M059J (cell line): ENCODE measurements around the gene COL9A3. TPM values are rescaled to one million over a fixed set of nuclear protein-coding genes. Genes with fewer than 3 reads are reported as not detected.

Source experiments
- DNase-seq: peaks from one replicate; pipeline ENCODE4 v3.0.0-alpha.2; 2012; ENCODE audit warnings: low read depth
- total RNA-seq: library from RNA; depleted of rRNA; stranded (reverse); fragments of >200 nt; shearing (Covaris generic); gene quantifications from 2 replicates; pipeline ENCODE4 v1.2.3, GENCODE V29; 2014

The COL9A3 gene
- total RNA-seq, 1 experiment from 2014 or later = 0.17 TPM

DNA sequence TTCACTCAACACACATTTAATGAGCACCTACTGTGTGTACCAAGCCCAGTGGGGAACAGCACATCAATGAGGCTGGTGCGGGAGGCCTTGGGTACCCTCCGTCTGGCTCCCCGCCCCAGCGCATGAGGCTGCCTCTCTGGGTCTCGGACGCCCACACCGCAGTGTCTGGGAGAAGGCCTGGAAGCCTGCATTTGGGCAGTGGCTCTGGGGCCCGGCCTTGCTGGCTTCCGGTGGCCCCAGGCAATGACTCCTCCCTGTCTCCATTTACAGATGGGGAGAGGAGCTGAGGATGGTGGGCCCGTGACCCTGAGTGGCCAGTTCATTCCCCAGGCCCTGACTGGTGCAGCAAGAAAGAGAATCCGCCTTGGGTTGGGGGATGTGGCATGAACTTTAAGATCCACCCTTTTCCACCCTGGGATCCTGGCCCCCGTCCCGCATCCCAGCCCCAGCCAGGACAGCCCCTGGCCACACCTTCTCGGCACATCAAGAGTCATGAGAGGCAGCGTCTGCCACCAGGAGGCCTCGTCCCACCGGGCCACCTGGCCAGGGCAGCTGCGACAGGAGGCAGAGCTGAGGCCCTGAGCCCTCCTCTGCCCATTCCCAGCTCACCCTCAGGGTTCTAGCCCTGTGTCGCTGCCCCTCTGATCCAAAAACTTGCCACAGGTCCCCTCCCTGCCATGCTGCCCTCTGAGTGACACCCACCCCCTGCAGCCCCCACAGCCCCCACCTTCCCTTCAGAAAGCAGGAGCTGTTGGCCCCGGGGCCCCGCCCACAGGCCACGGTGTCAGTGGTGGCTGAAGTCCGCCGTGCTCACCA, 38.0 kb upstream of the COL9A3 start:
- no peak for DNase-seq

- DNase-seq = no peak
Observed at GRCh38 chr20:62779417-62779685, 37.5 kb upstream of the COL9A3 start.

DNA sequence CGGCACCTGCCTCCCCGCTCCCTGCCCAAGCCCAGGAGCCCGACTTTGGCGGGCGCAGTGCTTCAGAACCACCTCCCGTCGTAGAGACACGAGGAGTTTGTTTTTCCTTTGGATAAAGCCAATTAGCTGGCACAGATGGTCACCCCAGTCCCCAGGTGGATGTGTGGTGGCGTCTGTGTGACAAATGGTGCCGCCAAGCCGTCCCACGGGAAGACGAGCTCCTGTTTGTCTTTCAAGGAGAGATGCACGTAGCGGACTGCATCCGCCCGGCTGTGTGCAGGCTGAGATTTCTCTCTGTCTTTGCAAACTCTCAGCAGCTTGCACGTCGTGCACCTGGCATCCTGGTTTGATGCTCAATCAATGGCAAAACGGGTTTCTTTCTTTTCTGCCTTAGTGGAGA, 36.6 kb upstream of the COL9A3 start:
- no peak for DNase-seq

GRCh38 chr20:62780696-62781095, 36.2 kb upstream of the COL9A3 start:
- no peak for DNase-seq

DNA sequence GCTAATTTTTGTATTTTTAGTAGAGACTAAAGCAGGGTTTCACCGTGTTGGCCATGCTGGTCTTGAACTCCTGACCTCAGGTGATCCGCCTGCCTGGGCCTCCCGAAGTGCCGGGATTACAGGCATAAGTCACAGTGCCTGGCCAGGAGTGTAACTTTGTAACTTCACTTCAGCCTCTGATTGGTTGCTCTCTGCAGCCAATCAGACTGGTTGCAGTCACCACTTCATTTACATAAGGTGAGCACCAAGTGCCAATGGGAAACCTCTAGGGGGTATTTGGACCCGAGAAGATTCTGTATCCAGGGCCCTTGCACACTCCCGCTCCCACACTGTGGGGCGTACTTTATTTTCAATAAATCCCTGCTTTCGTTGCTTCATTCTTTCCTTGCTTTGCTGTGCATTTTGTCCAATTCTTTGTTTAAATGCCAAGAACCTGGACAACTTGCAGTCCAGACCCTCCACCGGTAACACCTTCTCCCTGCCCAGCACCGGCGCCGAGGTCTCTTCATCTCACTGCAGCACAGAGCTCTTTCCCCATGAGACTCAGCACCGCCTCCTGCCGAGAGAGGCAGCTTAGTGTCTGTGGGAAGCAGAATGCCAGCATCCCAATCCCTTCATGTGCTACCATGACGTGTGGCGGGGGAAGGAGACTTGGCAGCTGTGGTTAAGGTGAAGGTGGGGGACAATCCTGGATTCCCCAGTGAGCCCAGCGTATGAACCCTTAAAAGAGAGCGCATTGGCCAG, 34.5 kb upstream of the COL9A3 start:
- DNase-seq = no peak

DNA sequence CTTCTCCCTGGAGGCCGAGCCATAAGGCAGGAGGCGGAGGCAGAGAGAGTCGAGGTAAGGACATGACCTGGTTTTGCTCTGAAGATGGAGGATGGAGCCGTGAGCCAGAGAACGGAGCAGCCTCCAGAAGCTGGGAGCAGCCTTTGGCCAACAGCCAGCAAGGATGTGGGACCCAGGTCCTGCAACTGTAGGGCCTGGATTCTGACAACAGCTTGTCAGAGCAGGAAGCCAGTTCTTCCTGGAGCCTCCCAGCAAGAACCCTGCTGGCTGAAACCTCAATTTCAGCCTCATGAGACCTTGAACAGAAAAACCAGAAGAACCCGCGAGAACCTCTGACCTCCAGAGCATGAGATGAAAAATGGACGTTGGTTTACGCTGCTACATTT, 34.0 kb upstream of the COL9A3 start:
- no peak for DNase-seq

GRCh38 chr20:62784497-62784896, 32.4 kb upstream of the COL9A3 start:
- no peak for DNase-seq

- DNase-seq = no peak
Observed at GRCh38 chr20:62785393-62785792, 31.5 kb upstream of the COL9A3 start.

GRCh38 chr20:62786157-62786556, 30.7 kb upstream of the COL9A3 start:
- DNase-seq = no peak

- no peak for DNase-seq
Observed at GRCh38 chr20:62787321-62787720, 29.5 kb upstream of the COL9A3 start.

- DNase-seq = no peak
Observed at GRCh38 chr20:62787866-62788265, 29.0 kb upstream of the COL9A3 start.

DNA sequence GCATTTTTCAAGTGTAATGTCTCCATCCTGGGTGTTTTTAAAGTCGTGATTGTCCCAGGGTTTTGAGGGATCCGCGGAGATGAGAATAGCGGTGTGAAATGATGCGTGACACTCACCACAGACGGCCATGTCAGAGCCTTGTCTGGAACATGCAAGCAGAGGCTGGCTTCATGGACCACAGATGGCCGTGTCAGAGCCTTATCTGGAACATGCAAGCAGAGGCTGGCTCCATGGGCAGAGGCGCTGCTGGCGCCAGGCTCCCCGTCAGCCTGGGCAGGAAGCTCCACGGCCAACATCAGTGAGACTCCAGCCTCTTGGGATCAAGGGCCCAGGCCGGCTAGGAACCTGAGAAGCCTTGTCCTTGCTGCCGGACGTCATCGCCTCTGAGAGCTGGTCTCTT, 28.2 kb upstream of the COL9A3 start:
- DNase-seq = no peak

DNA sequence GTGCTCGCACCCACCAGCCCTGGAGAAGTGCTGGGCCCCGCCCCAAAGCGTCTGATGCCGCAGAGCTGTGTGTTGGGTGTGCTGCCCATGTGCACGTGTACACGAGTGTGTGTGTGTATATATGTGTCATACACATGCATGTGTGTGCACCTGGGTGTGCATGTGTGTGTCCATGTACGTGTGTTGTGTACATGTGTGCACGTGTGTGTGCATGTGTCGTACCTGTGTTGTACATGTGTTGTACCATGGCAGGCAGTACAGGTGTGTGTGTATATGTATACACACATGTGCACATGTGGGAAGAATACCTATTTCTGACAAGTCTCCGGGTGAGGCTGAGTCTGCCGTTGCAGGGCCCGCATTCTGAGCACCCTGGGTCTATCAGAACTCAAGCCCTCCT, 26.8 kb upstream of the COL9A3 start:
- no peak for DNase-seq

DNA sequence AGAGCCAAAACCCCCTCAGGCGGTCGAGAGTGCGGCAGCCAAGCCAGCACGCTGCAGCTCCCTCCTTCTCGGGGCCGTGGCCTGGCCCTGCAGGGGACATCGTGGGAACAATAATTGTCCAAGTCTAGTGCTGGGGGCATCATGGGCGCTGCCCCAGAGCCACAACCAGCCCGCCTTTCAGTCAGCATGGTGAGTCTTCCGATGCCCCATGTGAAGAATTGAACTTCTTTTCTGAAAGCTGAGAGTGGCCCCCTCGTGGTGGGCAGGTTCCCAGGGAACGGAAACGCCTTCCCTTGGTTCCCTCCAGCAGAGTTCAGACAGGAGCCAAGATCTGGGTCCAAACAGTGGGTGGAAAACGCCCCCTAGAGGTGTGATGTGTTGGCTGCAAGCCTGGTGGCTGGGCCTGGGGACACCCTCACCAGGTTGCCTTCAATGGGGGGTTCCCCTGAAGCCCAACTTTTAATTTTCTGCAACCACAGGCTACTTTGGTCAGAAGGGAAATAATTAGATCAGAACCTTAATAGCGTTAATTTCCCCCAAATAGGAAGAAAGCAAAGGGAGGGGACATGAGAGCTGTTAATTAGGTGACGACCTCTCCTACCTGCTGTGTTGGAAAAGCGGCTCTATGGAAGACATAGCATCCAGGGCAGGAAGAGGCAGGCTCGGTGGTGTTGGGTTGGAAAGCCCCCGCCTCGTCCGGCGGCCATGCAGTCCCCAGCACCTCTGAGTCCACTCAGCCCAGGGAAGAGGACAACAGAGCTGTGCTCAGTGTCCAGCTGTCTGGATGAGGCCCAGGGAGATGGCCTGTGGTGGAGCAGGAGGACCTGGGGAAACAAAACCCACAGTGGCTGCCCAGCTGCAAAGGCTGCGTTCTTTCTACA, 25.3 kb upstream of the COL9A3 start:
- DNase-seq = peak; percentile 95

- peak; percentile 79 for DNase-seq
Observed at GRCh38 chr20:62792182-62792939, 24.5 kb upstream of the COL9A3 start.

- DNase-seq = no peak
Observed at GRCh38 chr20:62792940-62793756, 23.7 kb upstream of the COL9A3 start.

- DNase-seq = no peak
Observed at GRCh38 chr20:62793757-62794006, 23.2 kb upstream of the COL9A3 start.

- DNase-seq = peak; percentile 96
Observed at GRCh38 chr20:62794007-62794724, 22.7 kb upstream of the COL9A3 start.

- DNase-seq = peak; percentile 74
Observed at GRCh38 chr20:62795023-62795761, 21.7 kb upstream of the COL9A3 start.
